Glutamatergic neuron (in vitro differentiated cells): ENCODE data around the gene ADAP1. TPM values are rescaled to one million over a fixed set of nuclear protein-coding genes. Genes with fewer than 3 reads are reported as not detected.

ENCODE experiments used
- DNase-seq: peaks from one replicate; pipeline ENCODE4 v3.0.0; 2022
- H3K27ac Mint-ChIP-seq: one replicate; pipeline ENCODE4 v1.8.0; 2020; ENCODE audit warnings: mild to moderate bottlenecking, mixed read lengths, inconsistent platforms; ENCODE audit not compliant: unreplicated experiment
- H3K27me3 Mint-ChIP-seq: one replicate; pipeline ENCODE4 v1.8.0; 2020; ENCODE audit warnings: mild to moderate bottlenecking, moderate library complexity, mixed read lengths, inconsistent platforms; ENCODE audit not compliant: unreplicated experiment
- H3K36me3 Mint-ChIP-seq: one replicate; pipeline ENCODE4 v1.8.0; 2020; ENCODE audit warnings: mild to moderate bottlenecking, mixed read lengths, inconsistent platforms; ENCODE audit not compliant: unreplicated experiment
- H3K4me1 Mint-ChIP-seq: one replicate; pipeline ENCODE4 v1.8.0; 2020; ENCODE audit warnings: mild to moderate bottlenecking, low read depth, mixed read lengths, inconsistent platforms; ENCODE audit not compliant: unreplicated experiment
- H3K4me3 Mint-ChIP-seq: one replicate; pipeline ENCODE4 v1.8.0; 2020; ENCODE audit warnings: mild to moderate bottlenecking, mixed read lengths, inconsistent platforms; ENCODE audit not compliant: unreplicated experiment
- H3K9me3 Mint-ChIP-seq: one replicate; pipeline ENCODE4 v1.8.0; 2020; ENCODE audit warnings: mild to moderate bottlenecking, moderate library complexity, mixed read lengths, inconsistent platforms; ENCODE audit not compliant: unreplicated experiment
- CTCF ChIP-seq: fragments of 200-600 bp; sonication (generic); IDR thresholded peaks from one replicate; pipeline ENCODE4 v1.5.0; 2021; ENCODE audit not compliant: partially characterized antibody, unreplicated experiment
- total RNA-seq: library from RNA; stranded (reverse); fragmentation: NEBNext Ultra II Directional; extraction: Animal tissue kit (Norgen Biotek cat#: 25700); gene quantifications from one replicate; pipeline ENCODE4 v1.2.1, GENCODE V29; 2021; ENCODE audit not compliant: unreplicated experiment

The ADAP1 gene
- total RNA-seq, 1 donor from 2014 or later: 61.1 TPM

GRCh38 chr7:849781-850180, 104.7 kb downstream of the ADAP1 start:
- Mint-ChIP-seq H3K9me3 (peaks cover 25% of the 10 kb centered on the region), H3K36me3 (peaks cover 14% of the 10 kb centered on the region), H3K4me1 (peaks cover 11% of the 10 kb centered on the region), H3K4me3 (no peak overlapping the region), H3K27ac (peak overlapping the region; percentile 65), H3K27me3 (peaks cover 17% of the 10 kb centered on the region)
- no peak for TF ChIP-seq CTCF
- no peak for DNase-seq

GRCh38 chr7:849145-849544, 105.3 kb downstream of the ADAP1 start:
- TF ChIP-seq CTCF: no peak
- Mint-ChIP-seq H3K4me3 (no peak overlapping the region), H3K27me3 (peaks cover 14% of the 10 kb centered on the region), H3K9me3 (peaks cover 22% of the 10 kb centered on the region), H3K27ac (peak overlapping the region; percentile 65), H3K36me3 (peaks cover 14% of the 10 kb centered on the region), H3K4me1 (peaks cover 11% of the 10 kb centered on the region)
- DNase-seq: no peak

Other genes with a start within 250 kb of the ADAP1 start
- gene DNAAF5, start 228.0 kb downstream of the ADAP1 start, total RNA-seq: 15.2 TPM
- gene PRKAR1B, start 227.4 kb downstream of the ADAP1 start, total RNA-seq: 12.8 TPM
- 879 TPM for gene SUN1, start 122.2 kb downstream of the ADAP1 start, total RNA-seq
- gene GET4, start 78.1 kb downstream of the ADAP1 start, total RNA-seq: 70.2 TPM
- gene COX19, start 20.9 kb upstream of the ADAP1 start, total RNA-seq: 18.4 TPM
- 1.3 TPM for gene CYP2W1, start 28.5 kb upstream of the ADAP1 start, total RNA-seq
- 3.1 TPM for gene GPR146, start 89.9 kb upstream of the ADAP1 start, total RNA-seq
- 0.59 TPM for gene GPER1, start 133.4 kb upstream of the ADAP1 start, total RNA-seq
- 34.5 TPM for gene ZFAND2A, start 205.5 kb upstream of the ADAP1 start, total RNA-seq